SK-N-MC (cell line): ENCODE results near the gene TNIK.

Experiments
- EZH2 ChIP-seq: fragments of 200-600 bp; sonication (generic); IDR thresholded peaks from one replicate; pipeline ENCODE4 v1.6.1; 2017; ENCODE audit warnings: antibody characterized with exemption
- POLR2AphosphoS5 ChIP-seq: IDR thresholded peaks from 2 replicates; pipeline ENCODE4 v1.6.1; 2012; ENCODE audit warnings: mild to moderate bottlenecking, low read depth, low read length, borderline replicate concordance

DNA sequence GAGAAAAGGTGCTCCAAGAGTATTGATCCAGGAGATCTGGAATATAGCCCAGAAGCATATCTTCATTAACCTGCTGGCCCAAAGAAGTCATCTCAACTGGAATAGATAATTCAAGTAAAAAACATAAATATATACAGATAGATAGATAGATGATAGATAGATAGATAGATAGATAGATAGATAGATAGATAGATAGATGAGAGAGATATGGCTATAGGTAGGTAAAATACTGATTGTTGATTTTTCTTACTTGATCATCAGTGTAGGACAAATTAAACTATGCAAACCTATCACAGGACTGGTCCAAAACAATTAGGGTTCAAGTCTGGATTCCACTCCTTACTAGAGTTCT is 83.6 kb downstream of the TNIK start:
- TF ChIP-seq POLR2AphosphoS5, result no peak
- TF ChIP-seq EZH2, result no peak
